Middle frontal gyrus (tissue), 1 donor: ENCODE measurements around the gene DROSHA.
"Not testable (repeated sequence)": the region's sequence is repeated elsewhere in the genome, so short reads cannot be mapped to it uniquely, and the experiment has no call there.

Source experiments
- DNase-seq: peaks from one replicate; pipeline ENCODE4 v3.0.0-alpha.2; 2015; ENCODE audit warnings: low spot score; ENCODE audit errors: extremely low spot score

DROSHA gene

GRCh38 chr5:31531888-31532547 lies at the start of gene DROSHA, which contains the start of gene C5orf22:
DROSHA (minus strand) TSS chr5:31532093; CDS start chr5:31529059, 3,034 bp downstream.
C5orf22 (plus strand) TSS chr5:31532301; CDS start chr5:31532393, 92 bp downstream.
- peak; percentile 97 for DNase-seq

- DNase-seq: no peak
Observed at GRCh38 chr5:31579558-31579957, 47.7 kb upstream of the DROSHA start.

- DNase-seq: no peak
Observed at GRCh38 chr5:31577438-31577837, 45.5 kb upstream of the DROSHA start.

- no peak for DNase-seq
Observed at GRCh38 chr5:31574772-31575171, 42.9 kb upstream of the DROSHA start.

GRCh38 chr5:31573494-31574142 lies 41.7 kb upstream of the DROSHA start:
- DNase-seq: no peak

- no peak for DNase-seq
Observed at GRCh38 chr5:31569068-31569467, 37.2 kb upstream of the DROSHA start.

- no peak for DNase-seq
Observed at GRCh38 chr5:31568302-31568835, 36.5 kb upstream of the DROSHA start.

GRCh38 chr5:31566362-31566761 lies 34.5 kb upstream of the DROSHA start:
- DNase-seq: not testable (repeated sequence)

- DNase-seq: no peak
Observed at GRCh38 chr5:31563216-31563615, 31.3 kb upstream of the DROSHA start.

- DNase-seq: no peak
Observed at GRCh38 chr5:31561946-31562345, 30.1 kb upstream of the DROSHA start.

GRCh38 chr5:31559942-31560341 lies 28.0 kb upstream of the DROSHA start:
- no peak for DNase-seq

GRCh38 chr5:31556461-31556860 lies 24.6 kb upstream of the DROSHA start:
- DNase-seq: no peak

- DNase-seq: no peak
Observed at GRCh38 chr5:31554552-31554951, 22.7 kb upstream of the DROSHA start.

- no peak for DNase-seq
Observed at GRCh38 chr5:31553863-31554262, 22.0 kb upstream of the DROSHA start.

- DNase-seq: no peak
Observed at GRCh38 chr5:31551878-31552277, 20.0 kb upstream of the DROSHA start.

- DNase-seq: not testable (repeated sequence)
Observed at GRCh38 chr5:31549114-31549513, 17.2 kb upstream of the DROSHA start.

GRCh38 chr5:31537851-31538250 lies 6.0 kb upstream of the DROSHA start:
- no peak for DNase-seq

- no peak for DNase-seq
Observed at GRCh38 chr5:31537349-31537748, 5.5 kb upstream of the DROSHA start.

- no peak for DNase-seq
Observed at GRCh38 chr5:31536873-31537272, 5.0 kb upstream of the DROSHA start.

GRCh38 chr5:31534527-31535046 lies 2.7 kb upstream of the DROSHA start:
- no peak for DNase-seq

GRCh38 chr5:31531543-31531887 lies 378 bp downstream of the DROSHA start:
- DNase-seq: no peak

GRCh38 chr5:31530541-31531265 lies 1.2 kb downstream of the DROSHA start:
- DNase-seq: no peak
